ENCODE results near the gene CCT7. TPM values are rescaled to one million over a fixed set of nuclear protein-coding genes. Genes with fewer than 3 reads are reported as not detected.

The CCT7 gene
- total RNA-seq, 1 experiment from 2014 or later, result 982 TPM

- DNase-seq (ENCODE audit: low spot score), result no peak
- in situ Hi-C loops (cut with HindIII; ENCODE audit: low sequenced_read_pairs), result no loop called here
Measured at GRCh38 chr2:73223821-73224220, 10.3 kb upstream of the CCT7 start.

GRCh38 chr2:73225513-73226360 lies 8.4 kb upstream of the CCT7 start:
- in situ Hi-C loops (cut with HindIII; ENCODE audit: low sequenced_read_pairs), result no loop called here
- no peak for DNase-seq (ENCODE audit: low spot score)

DNA sequence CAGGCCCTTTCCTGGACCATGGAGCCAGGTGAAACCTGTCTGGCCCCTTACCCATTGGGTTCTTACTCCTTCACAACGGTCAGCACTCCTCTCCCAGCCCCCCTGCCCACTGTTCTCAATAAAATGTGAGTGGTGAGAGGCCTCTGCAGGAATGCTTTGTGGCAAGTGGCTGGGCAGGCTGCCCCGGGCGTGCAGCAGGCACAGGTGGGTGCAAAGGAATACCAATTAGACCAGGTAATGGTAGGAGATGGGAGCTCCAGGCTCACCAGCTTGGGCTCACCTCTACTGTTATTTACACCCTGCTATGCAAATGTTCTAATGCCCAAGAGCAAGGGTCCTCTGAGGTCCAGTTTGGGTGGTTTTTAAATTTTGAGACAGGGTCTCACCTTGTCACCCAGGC lies 7.0 kb upstream of the CCT7 start:
- no peak for DNase-seq (ENCODE audit: low spot score)
- in situ Hi-C loops (cut with HindIII; ENCODE audit: low sequenced_read_pairs), result no loop called here

- in situ Hi-C loops (cut with HindIII; ENCODE audit: low sequenced_read_pairs), result no loop called here
- DNase-seq (ENCODE audit: low spot score), result no peak
Measured at GRCh38 chr2:73228631-73229030, 5.5 kb upstream of the CCT7 start.

GRCh38 chr2:73232403-73233153 lies 1.5 kb upstream of the CCT7 start:
- peak; percentile 44 for DNase-seq (ENCODE audit: low spot score)
- in situ Hi-C loops (cut with HindIII; ENCODE audit: low sequenced_read_pairs), result no loop called here

GRCh38 chr2:73233154-73233931 lies 765 bp upstream of the CCT7 start, which contains the start of gene PRADC1:
PRADC1 (minus strand) TSS chr2:73233239; CDS start chr2:73233160, 79 bp downstream.
- in situ Hi-C loops (cut with HindIII; ENCODE audit: low sequenced_read_pairs), result no loop called here

GRCh38 chr2:73235315-73236028 lies 1.4 kb downstream of the CCT7 start:
- in situ Hi-C loops (cut with HindIII; ENCODE audit: low sequenced_read_pairs), result loop anchor here (5.0 kb wide), 1 partner anchor 57 kb away; the partner anchor contains the start of gene EGR4
- no peak for DNase-seq (ENCODE audit: low spot score)

More at GRCh38 chr2:73233154-73233931, 765 bp upstream of the CCT7 start, which contains the start of gene PRADC1:
- DNase-seq (ENCODE audit: low spot score), result peak; percentile 100

DNA sequence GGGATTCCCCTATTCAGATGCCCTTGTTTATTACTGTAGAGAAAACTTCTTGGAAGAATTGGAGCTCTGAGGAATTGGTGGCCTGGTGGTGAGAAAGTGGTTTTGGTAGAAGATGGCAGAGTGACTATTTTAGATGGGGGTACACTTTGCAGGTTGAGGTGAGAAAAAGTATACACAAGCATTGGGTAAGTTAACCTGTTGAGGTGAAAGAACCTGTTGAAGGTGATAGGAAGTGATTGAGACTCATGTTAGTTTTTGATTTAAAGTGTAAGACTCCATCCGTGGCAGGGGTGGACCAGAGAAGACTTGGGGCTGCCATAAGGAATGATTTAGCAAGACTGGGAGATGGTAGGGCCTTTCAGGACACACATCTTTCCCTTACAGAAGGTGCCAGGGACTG lies 3.1 kb downstream of the CCT7 start:
- in situ Hi-C loops (cut with HindIII; ENCODE audit: low sequenced_read_pairs), result loop anchor here (5.0 kb wide), 1 partner anchor 55 kb away; the partner anchor contains the start of gene EGR4
- DNase-seq (ENCODE audit: low spot score), result no peak

GRCh38 chr2:73238149-73238548 lies 4.0 kb downstream of the CCT7 start:
- DNase-seq (ENCODE audit: low spot score), result no peak
- in situ Hi-C loops (cut with HindIII; ENCODE audit: low sequenced_read_pairs), result loop anchor here (5.0 kb wide), 1 partner anchor 54 kb away; the partner anchor contains the start of gene EGR4

GRCh38 chr2:73238976-73239375 lies 4.9 kb downstream of the CCT7 start:
- in situ Hi-C loops (cut with HindIII; ENCODE audit: low sequenced_read_pairs), result loop anchor here (5.0 kb wide), 1 partner anchor 53 kb away; the partner anchor contains the start of gene EGR4
- peak; percentile 85 for DNase-seq (ENCODE audit: low spot score)

DNA sequence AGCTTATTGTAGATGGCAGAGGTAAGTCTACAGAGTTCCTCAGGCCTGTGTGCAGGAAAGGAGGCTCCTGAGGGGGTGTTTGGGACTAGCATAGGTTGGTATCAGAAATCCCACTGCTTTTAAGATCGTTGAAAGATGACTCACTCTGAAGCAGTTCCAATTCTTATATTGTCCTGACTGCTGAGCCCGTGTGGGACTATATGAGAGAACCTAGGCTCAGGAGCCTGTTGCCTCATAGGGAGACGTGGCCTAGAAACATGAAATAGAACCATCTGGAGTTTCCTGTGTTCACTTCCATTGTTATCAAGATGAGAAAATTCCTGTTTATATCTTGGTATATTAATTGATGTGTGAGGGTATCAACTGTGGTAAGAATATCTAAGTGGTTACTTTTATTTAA lies 5.7 kb downstream of the CCT7 start:
- DNase-seq (ENCODE audit: low spot score), result peak; percentile 78
- in situ Hi-C loops (cut with HindIII; ENCODE audit: low sequenced_read_pairs), result loop anchor here (5.0 kb wide), 1 partner anchor 53 kb away; the partner anchor contains the start of gene EGR4

- peak; percentile 88 for DNase-seq (ENCODE audit: low spot score)
Measured at GRCh38 chr2:73243884-73244570, 9.9 kb downstream of the CCT7 start.

GRCh38 chr2:73244580-73244979 lies 10.5 kb downstream of the CCT7 start:
- in situ Hi-C loops (cut with HindIII; ENCODE audit: low sequenced_read_pairs), result no loop called here
- no peak for DNase-seq (ENCODE audit: low spot score)

More at GRCh38 chr2:73243884-73244570, 9.9 kb downstream of the CCT7 start:
- in situ Hi-C loops (cut with HindIII; ENCODE audit: low sequenced_read_pairs), result no loop called here

DNA sequence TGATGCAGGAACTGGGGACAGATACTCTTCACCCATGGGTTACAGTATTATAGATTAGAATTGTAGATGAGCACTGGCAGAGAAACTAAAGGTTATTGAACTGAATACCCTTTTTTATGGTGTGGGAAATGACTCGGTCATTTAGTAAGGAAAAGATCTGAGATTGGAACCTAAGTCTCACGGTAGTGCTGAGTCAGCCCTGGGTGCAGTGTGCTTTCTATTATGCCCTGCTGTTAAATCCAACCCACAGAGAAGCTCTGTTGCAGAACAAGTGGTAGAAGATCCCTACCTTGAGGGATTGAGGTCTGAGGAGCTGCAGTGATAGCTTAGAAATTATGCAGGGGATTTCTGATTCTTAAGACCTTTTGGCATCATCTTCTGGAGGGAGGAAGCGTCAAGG lies 12.7 kb downstream of the CCT7 start:
- in situ Hi-C loops (cut with HindIII; ENCODE audit: low sequenced_read_pairs), result no loop called here

DNA sequence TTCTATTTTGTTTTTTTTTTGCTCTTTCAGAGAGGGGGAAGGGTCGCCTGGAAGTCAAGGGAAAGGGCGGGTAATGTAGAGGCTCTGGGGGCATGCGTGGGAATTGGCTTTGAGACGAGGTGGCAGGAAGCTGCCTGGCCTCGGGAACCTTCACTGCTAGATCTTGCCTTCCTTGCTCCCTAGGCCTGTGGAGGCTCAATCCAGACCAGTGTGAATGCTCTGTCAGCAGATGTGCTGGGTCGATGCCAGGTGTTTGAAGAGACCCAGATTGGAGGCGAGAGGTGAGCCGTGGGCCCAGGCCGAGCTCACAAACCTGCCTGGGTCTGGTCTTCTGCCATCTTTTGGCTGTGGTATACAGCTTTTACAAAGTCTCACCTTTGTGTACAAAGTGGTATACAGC lies 15.5 kb downstream of the CCT7 start:
- in situ Hi-C loops (cut with HindIII; ENCODE audit: low sequenced_read_pairs), result no loop called here
- no peak for DNase-seq (ENCODE audit: low spot score)

More for the DNA sequence above, 12.7 kb downstream of the CCT7 start:
- no peak for DNase-seq (ENCODE audit: low spot score)

- in situ Hi-C loops (cut with HindIII; ENCODE audit: low sequenced_read_pairs), result no loop called here
- DNase-seq (ENCODE audit: low spot score), result no peak
Measured at GRCh38 chr2:73250872-73251846, 17.1 kb downstream of the CCT7 start.

All from G401 (cell line).